Liver (tissue), 9 donors: ENCODE results near the gene SLC22A6. TPM values are rescaled to one million over a fixed set of nuclear protein-coding genes. Genes with fewer than 3 reads are reported as not detected.

Experiments
- DNase-seq: peaks from one replicate; pipeline ENCODE4 v3.0.0-alpha.2; 2017; ENCODE audit warnings: low spot score
- H3K27ac ChIP-seq, 2 donors: one replicate each; pipeline ENCODE4 v1.7.0; 2013; ENCODE audit warnings: inconsistent platforms in 2 of 2, low read length in 2 of 2, control low read depth in 1 of 2, low read depth in 1 of 2, mild to moderate bottlenecking in 1 of 2
- H3K27me3 ChIP-seq, 4 donors: one replicate each; pipeline versions ENCODE4 v1.6.1 to v1.7.0; 2013; ENCODE audit warnings: low read length in 3 of 4, inconsistent platforms in 1 of 4, mild to moderate bottlenecking in 1 of 4, moderate library complexity in 1 of 4; ENCODE audit not compliant: control insufficient read depth in 4 of 4, insufficient read depth in 4 of 4
- H3K36me3 ChIP-seq, 4 donors: one replicate each; pipeline versions ENCODE4 v1.6.1 to v1.7.0; 2013; ENCODE audit warnings: low read length in 3 of 4, mild to moderate bottlenecking in 3 of 4, low read depth in 1 of 4, moderate library complexity in 1 of 4; ENCODE audit not compliant: control insufficient read depth in 4 of 4, insufficient read depth in 3 of 4
- H3K4me1 ChIP-seq, 4 donors: one replicate each; pipeline versions ENCODE4 v1.6.1 to v1.7.0; 2013; ENCODE audit warnings: low read length in 3 of 4, mild to moderate bottlenecking in 3 of 4, moderate library complexity in 1 of 4; ENCODE audit not compliant: control insufficient read depth in 4 of 4, insufficient read depth in 4 of 4
- H3K4me3 ChIP-seq, 3 donors: one replicate each; pipeline versions ENCODE4 v1.6.1 to v1.7.0; 2013; ENCODE audit warnings: low read length in 3 of 3, control low read depth in 1 of 3, low read depth in 1 of 3, mild to moderate bottlenecking in 1 of 3
- H3K9ac ChIP-seq, 2 donors: one replicate each; pipeline ENCODE4 v1.7.0; 2013; ENCODE audit warnings: low read length in 2 of 2, mild to moderate bottlenecking in 2 of 2, moderate library complexity in 2 of 2, control low read depth in 1 of 2, low read depth in 1 of 2
- H3K9me3 ChIP-seq, 4 donors: one replicate each; pipeline versions ENCODE4 v1.6.1 to v1.7.0; 2013; ENCODE audit warnings: low read length in 3 of 4; ENCODE audit not compliant: control insufficient read depth in 4 of 4
- ATF3 ChIP-seq: IDR thresholded peaks from 2 replicates; pipeline ENCODE4 v1.6.1; 2016; ENCODE audit warnings: antibody characterized with exemption
- CTCF ChIP-seq: fragments of 150-350 bp; IDR thresholded peaks from 2 replicates; pipeline ENCODE4 v1.5.1; 2017; ENCODE audit warnings: improper control_type of control experiment, low read depth, low read length; ENCODE audit not compliant: missing input control
- EGR1 ChIP-seq, 2 donors: IDR thresholded peaks; 2 replicates each; pipeline ENCODE4 v1.6.1; 2016 to 2018; ENCODE audit warnings: antibody characterized with exemption in 2 of 2, low read depth in 2 of 2
- FOXA1 ChIP-seq: IDR thresholded peaks from 2 replicates; pipeline ENCODE4 v1.6.1; 2016; ENCODE audit warnings: antibody characterized with exemption
- GABPA ChIP-seq, 2 donors: IDR thresholded peaks in 1 of 2; conservative IDR thresholded peaks in 1 of 2; 2 replicates each; pipeline ENCODE4 v1.6.1; 2016; ENCODE audit warnings: antibody characterized with exemption in 2 of 2, mild to moderate bottlenecking in 1 of 2, moderate library complexity in 1 of 2
- HNF4A ChIP-seq, 2 donors: conservative IDR thresholded peaks; 2 replicates each; pipeline ENCODE4 v1.6.1; 2016; ENCODE audit warnings: antibody characterized with exemption in 2 of 2, mild to moderate bottlenecking in 2 of 2
- HNF4G ChIP-seq: IDR thresholded peaks from 2 replicates; pipeline ENCODE4 v1.6.1; 2016; ENCODE audit warnings: antibody characterized with exemption
- JUND ChIP-seq, 2 donors: IDR thresholded peaks; 2 replicates each; pipeline ENCODE4 v1.6.1; 2016; ENCODE audit warnings: antibody characterized with exemption in 2 of 2
- MAX ChIP-seq: IDR thresholded peaks from 2 replicates; pipeline ENCODE4 v1.6.1; 2016; ENCODE audit warnings: antibody characterized with exemption
- NR2F2 ChIP-seq: IDR thresholded peaks from 2 replicates; pipeline ENCODE4 v1.6.1; 2016; ENCODE audit warnings: antibody characterized with exemption
- RAD21 ChIP-seq, 2 donors: IDR thresholded peaks; 2 replicates each; pipeline ENCODE4 v1.6.1; 2016; ENCODE audit warnings: antibody characterized with exemption in 2 of 2, mild to moderate bottlenecking in 2 of 2
- RXRA ChIP-seq, 2 donors: IDR thresholded peaks; 2 replicates each; pipeline ENCODE4 v1.6.1; 2017 to 2018; ENCODE audit warnings: antibody characterized with exemption in 2 of 2, mild to moderate bottlenecking in 1 of 2
- SP1 ChIP-seq: IDR thresholded peaks from 2 replicates; pipeline ENCODE4 v1.6.1; 2018; ENCODE audit warnings: antibody characterized with exemption, mild to moderate bottlenecking
- TAF1 ChIP-seq: conservative IDR thresholded peaks from 2 replicates; pipeline ENCODE4 v1.6.1; 2016; ENCODE audit warnings: antibody characterized with exemption, mild to moderate bottlenecking
- YY1 ChIP-seq: IDR thresholded peaks from 2 replicates; pipeline ENCODE4 v1.6.1; 2016; ENCODE audit warnings: antibody characterized with exemption, mild to moderate bottlenecking
- WGBS: extraction: QIAGEN DNeasy Blood & Tissue Kit; methylation state at CpG from one replicate; pipeline ENCODE4 v1.1.7; 2013; 5-methylcytosine and 5-hydroxymethylcytosine counted together
- polyA plus RNA-seq, 2 donors: library from polyadenylated mRNA; stranded (reverse) in 1 of 2; unstranded in 1 of 2; fragments of 200-250 nt in 1 of 2; fragments of >200 nt in 1 of 2; fragmentation: Nextera tagmentation in 1 of 2; extraction: Ambion mirVana in 1 of 2; gene quantifications; one replicate each; pipeline versions ENCODE4 v1.2.1 to v1.2.3, GENCODE V29; 2013 to 2015
- total RNA-seq, 2 donors: library from RNA; depleted of rRNA; stranded (reverse); fragments of >200 nt; gene quantifications; one replicate each; pipeline ENCODE4 v1.2.3, GENCODE V29; 2014
- TF ChIP-seq, protein P1 (sequence below): IDR thresholded peaks from 2 replicates; pipeline ENCODE4 v1.6.1; 2016; ENCODE audit warnings: antibody characterized with exemption
- TF ChIP-seq, protein P2 (sequence below): IDR thresholded peaks from 2 replicates; pipeline ENCODE4 v1.6.1; 2016; ENCODE audit warnings: antibody characterized with exemption, mild to moderate bottlenecking
- donor health status: healthy.
- donor health status: healthy.
- donor health status: healthy.
- donor health status: healthy.
- donor health status: healthy.

Gene SLC22A6
- total and polyA plus RNA-seq, 4 donors, result not detected

- Histone ChIP-seq H3K4me1 (peaks cover 6 to 21% (median 14%) of the 10 kb centered on the region in 4 donors), H3K27ac (no peak overlapping the region), H3K9ac (no peak overlapping the region), H3K4me3 (no peak overlapping the region), H3K27me3 (peaks cover 0 to 16% (median 6%) of the 10 kb centered on the region in 4 donors), H3K9me3 (no peaks in the 10 kb centered on the region), H3K36me3 (no peaks in the 10 kb centered on the region)
- 39% methylated on average over 13 of the region's 13 CpGs for WGBS
- DNase-seq, result no peak
- no peak for TF ChIP-seq SP1
- no peak for TF ChIP-seq RAD21 (IDR thresholded peaks at IDR 0.05)
- no peak for TF ChIP-seq HNF4G
- TF ChIP-seq TAF1, result no peak
- no peak for TF ChIP-seq ATF3
- no peak for TF ChIP-seq RXRA (IDR thresholded peaks at IDR 0.05)
- no peak for TF ChIP-seq NR2F2
- no peak for TF ChIP-seq CTCF
- no peak for TF ChIP-seq FOXA1
- no peak for TF ChIP-seq HNF4A (conservative IDR thresholded peaks at IDR 0.05)
- TF ChIP-seq, protein P1, sequence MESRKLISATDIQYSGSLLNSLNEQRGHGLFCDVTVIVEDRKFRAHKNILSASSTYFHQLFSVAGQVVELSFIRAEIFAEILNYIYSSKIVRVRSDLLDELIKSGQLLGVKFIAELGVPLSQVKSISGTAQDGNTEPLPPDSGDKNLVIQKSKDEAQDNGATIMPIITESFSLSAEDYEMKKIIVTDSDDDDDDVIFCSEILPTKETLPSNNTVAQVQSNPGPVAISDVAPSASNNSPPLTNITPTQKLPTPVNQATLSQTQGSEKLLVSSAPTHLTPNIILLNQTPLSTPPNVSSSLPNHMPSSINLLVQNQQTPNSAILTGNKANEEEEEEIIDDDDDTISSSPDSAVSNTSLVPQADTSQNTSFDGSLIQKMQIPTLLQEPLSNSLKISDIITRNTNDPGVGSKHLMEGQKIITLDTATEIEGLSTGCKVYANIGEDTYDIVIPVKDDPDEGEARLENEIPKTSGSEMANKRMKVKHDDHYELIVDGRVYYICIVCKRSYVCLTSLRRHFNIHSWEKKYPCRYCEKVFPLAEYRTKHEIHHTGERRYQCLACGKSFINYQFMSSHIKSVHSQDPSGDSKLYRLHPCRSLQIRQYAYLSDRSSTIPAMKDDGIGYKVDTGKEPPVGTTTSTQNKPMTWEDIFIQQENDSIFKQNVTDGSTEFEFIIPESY, result no peak
- TF ChIP-seq, protein P2, sequence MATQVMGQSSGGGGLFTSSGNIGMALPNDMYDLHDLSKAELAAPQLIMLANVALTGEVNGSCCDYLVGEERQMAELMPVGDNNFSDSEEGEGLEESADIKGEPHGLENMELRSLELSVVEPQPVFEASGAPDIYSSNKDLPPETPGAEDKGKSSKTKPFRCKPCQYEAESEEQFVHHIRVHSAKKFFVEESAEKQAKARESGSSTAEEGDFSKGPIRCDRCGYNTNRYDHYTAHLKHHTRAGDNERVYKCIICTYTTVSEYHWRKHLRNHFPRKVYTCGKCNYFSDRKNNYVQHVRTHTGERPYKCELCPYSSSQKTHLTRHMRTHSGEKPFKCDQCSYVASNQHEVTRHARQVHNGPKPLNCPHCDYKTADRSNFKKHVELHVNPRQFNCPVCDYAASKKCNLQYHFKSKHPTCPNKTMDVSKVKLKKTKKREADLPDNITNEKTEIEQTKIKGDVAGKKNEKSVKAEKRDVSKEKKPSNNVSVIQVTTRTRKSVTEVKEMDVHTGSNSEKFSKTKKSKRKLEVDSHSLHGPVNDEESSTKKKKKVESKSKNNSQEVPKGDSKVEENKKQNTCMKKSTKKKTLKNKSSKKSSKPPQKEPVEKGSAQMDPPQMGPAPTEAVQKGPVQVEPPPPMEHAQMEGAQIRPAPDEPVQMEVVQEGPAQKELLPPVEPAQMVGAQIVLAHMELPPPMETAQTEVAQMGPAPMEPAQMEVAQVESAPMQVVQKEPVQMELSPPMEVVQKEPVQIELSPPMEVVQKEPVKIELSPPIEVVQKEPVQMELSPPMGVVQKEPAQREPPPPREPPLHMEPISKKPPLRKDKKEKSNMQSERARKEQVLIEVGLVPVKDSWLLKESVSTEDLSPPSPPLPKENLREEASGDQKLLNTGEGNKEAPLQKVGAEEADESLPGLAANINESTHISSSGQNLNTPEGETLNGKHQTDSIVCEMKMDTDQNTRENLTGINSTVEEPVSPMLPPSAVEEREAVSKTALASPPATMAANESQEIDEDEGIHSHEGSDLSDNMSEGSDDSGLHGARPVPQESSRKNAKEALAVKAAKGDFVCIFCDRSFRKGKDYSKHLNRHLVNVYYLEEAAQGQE, result no peak
- TF ChIP-seq MAX, result no peak
- no peak for TF ChIP-seq YY1
- no peak for TF ChIP-seq EGR1 (IDR thresholded peaks at IDR 0.05; ENCODE audit: low read depth in 2 of 2)
- TF ChIP-seq GABPA (IDR thresholded peaks at IDR 0.05 in 1 of 2, conservative IDR thresholded peaks at IDR 0.05 in 1 of 2), result no peak
- TF ChIP-seq JUND (IDR thresholded peaks at IDR 0.05), result no peak
Observed at GRCh38 chr11:62928011-62928410, 56.8 kb downstream of the SLC22A6 start.
